ENCODE measurements around the gene SLC35G4.
"Not testable (repeated sequence)": the region's sequence is repeated elsewhere in the genome, so short reads cannot be mapped to it uniquely, and the experiment has no call there.

Gene SLC35G4

GRCh38 chr18:11609488-11609887 lies at the start of gene SLC35G4:
SLC35G4 (plus strand) TSS chr18:11609596; CDS start chr18:11609596, 0 bp downstream.
- DNase-seq: not testable (repeated sequence)

- DNase-seq: no peak
Measured at GRCh38 chr18:11561293-11561692, 48.1 kb upstream of the SLC35G4 start.

GRCh38 chr18:11565716-11566115 lies 43.7 kb upstream of the SLC35G4 start:
- no peak for DNase-seq

- DNase-seq: no peak
Measured at GRCh38 chr18:11566236-11566965, 43.0 kb upstream of the SLC35G4 start.

GRCh38 chr18:11567396-11567795 lies 42.0 kb upstream of the SLC35G4 start:
- no peak for DNase-seq

GRCh38 chr18:11570073-11570588 lies 39.3 kb upstream of the SLC35G4 start:
- DNase-seq: no peak

GRCh38 chr18:11570769-11571412 lies 38.5 kb upstream of the SLC35G4 start:
- no peak for DNase-seq

- DNase-seq: no peak
Measured at GRCh38 chr18:11572201-11572600, 37.2 kb upstream of the SLC35G4 start.

GRCh38 chr18:11574545-11574944 lies 34.9 kb upstream of the SLC35G4 start:
- DNase-seq: no peak

GRCh38 chr18:11577271-11578112 lies 31.9 kb upstream of the SLC35G4 start:
- DNase-seq: no peak

GRCh38 chr18:11578799-11579198 lies 30.6 kb upstream of the SLC35G4 start:
- DNase-seq: no peak

- no peak for DNase-seq
Measured at GRCh38 chr18:11579916-11580315, 29.5 kb upstream of the SLC35G4 start.

GRCh38 chr18:11581286-11581685 lies 28.1 kb upstream of the SLC35G4 start:
- DNase-seq: no peak

GRCh38 chr18:11585596-11585995 lies 23.8 kb upstream of the SLC35G4 start:
- no peak for DNase-seq

- DNase-seq: no peak
Measured at GRCh38 chr18:11586896-11587295, 22.5 kb upstream of the SLC35G4 start.

- DNase-seq: no peak
Measured at GRCh38 chr18:11587432-11587831, 22.0 kb upstream of the SLC35G4 start.

- no peak for DNase-seq
Measured at GRCh38 chr18:11587846-11588245, 21.6 kb upstream of the SLC35G4 start.

- DNase-seq: no peak
Measured at GRCh38 chr18:11591957-11592356, 17.4 kb upstream of the SLC35G4 start.

- no peak for DNase-seq
Measured at GRCh38 chr18:11600321-11600720, 9.1 kb upstream of the SLC35G4 start.

- no peak for DNase-seq
Measured at GRCh38 chr18:11607906-11608305, 1.5 kb upstream of the SLC35G4 start.

GRCh38 chr18:11608618-11609017 lies 778 bp upstream of the SLC35G4 start:
- DNase-seq: not testable (repeated sequence)

- not testable (repeated sequence) for DNase-seq
Measured at GRCh38 chr18:11613073-11613472, 3.7 kb downstream of the SLC35G4 start.

- DNase-seq: not testable (repeated sequence)
Measured at GRCh38 chr18:11613611-11614010, 4.2 kb downstream of the SLC35G4 start.

All from CD4-positive, alpha-beta T cell treated with Interferon gamma for 1 hour (primary cell).